Peyer's patch (tissue), 4 donors: Measurements from ENCODE around the gene TRAK1.

Source experiments
- POLR2A ChIP-seq, 2 donors: fragments of 450-650 bp; IDR thresholded peaks; one replicate each; pipeline ENCODE4 v1.5.1; 2017; ENCODE audit warnings: antibody characterized with exemption in 2 of 2, mild to moderate bottlenecking in 2 of 2, moderate library complexity in 2 of 2
- TF ChIP-seq, protein P1 (sequence below), 6 experiments: fragments of 450-650 bp in 4 of 6; fragments of 200-600 bp in 2 of 6; sonication (generic) in 1 of 6; IDR thresholded peaks; one replicate each; pipeline ENCODE4 v1.5.1; 2017 to 2019; ENCODE audit warnings: antibody characterized with exemption in 6 of 6, mild to moderate bottlenecking in 3 of 6, moderate library complexity in 1 of 6

DNA sequence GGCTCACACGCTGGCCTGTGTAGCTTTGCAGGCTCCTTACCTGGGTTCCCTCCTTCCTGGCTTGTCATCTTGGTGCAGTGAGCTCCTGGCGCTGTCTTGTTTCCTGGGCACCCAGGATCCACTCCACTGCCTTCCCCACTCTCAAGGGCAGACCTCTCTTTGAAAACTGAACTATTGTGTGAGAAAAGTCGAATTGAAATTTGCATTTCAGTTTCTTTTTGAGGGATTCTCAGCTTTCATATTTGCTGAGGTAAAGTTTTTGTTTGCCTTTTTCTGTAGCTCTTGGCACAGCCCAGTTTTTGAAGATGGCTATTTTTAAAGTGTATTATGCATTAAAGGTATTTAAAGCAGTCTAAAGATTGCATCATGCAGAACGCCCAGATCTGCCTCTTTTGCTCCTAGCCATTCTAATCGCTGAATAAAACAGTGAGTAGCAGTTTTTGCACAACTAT lies 104.7 kb downstream of the TRAK1 start:
- TF ChIP-seq, protein P1, sequence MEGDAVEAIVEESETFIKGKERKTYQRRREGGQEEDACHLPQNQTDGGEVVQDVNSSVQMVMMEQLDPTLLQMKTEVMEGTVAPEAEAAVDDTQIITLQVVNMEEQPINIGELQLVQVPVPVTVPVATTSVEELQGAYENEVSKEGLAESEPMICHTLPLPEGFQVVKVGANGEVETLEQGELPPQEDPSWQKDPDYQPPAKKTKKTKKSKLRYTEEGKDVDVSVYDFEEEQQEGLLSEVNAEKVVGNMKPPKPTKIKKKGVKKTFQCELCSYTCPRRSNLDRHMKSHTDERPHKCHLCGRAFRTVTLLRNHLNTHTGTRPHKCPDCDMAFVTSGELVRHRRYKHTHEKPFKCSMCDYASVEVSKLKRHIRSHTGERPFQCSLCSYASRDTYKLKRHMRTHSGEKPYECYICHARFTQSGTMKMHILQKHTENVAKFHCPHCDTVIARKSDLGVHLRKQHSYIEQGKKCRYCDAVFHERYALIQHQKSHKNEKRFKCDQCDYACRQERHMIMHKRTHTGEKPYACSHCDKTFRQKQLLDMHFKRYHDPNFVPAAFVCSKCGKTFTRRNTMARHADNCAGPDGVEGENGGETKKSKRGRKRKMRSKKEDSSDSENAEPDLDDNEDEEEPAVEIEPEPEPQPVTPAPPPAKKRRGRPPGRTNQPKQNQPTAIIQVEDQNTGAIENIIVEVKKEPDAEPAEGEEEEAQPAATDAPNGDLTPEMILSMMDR (IDR thresholded peaks at IDR 0.05) = no peak
- no peak for TF ChIP-seq POLR2A (IDR thresholded peaks at IDR 0.05)
